IPS-18a (cell line): ENCODE data around the gene RAET1G.
"Not testable (repeated sequence)": the region's sequence is repeated elsewhere in the genome, so short reads cannot be mapped to it uniquely, and the experiment has no call there.

Source experiments
- H3K27ac ChIP-seq: one replicate; pipeline ENCODE4 v1.5.1; 2013; ENCODE audit warnings: low read length
- H3K27me3 ChIP-seq: one replicate; pipeline ENCODE4 v1.6.1; 2013; ENCODE audit warnings: mild to moderate bottlenecking, low read length; ENCODE audit not compliant: control insufficient read depth, insufficient read depth
- H3K36me3 ChIP-seq: one replicate; pipeline ENCODE4 v1.6.1; 2013; ENCODE audit warnings: low read depth, low read length; ENCODE audit not compliant: control insufficient read depth
- H3K4me1 ChIP-seq: one replicate; pipeline ENCODE4 v1.6.1; 2013; ENCODE audit warnings: low read depth, low read length; ENCODE audit not compliant: control insufficient read depth
- H3K4me3 ChIP-seq: one replicate; pipeline ENCODE4 v1.5.1; 2013; ENCODE audit warnings: low read length
- H3K9ac ChIP-seq: one replicate; pipeline ENCODE4 v1.6.1; 2013; ENCODE audit warnings: mild to moderate bottlenecking, low read length, moderate library complexity
- H3K9me3 ChIP-seq: one replicate; pipeline ENCODE4 v1.6.1; 2013; ENCODE audit warnings: low read depth, low read length; ENCODE audit not compliant: control insufficient read depth

RAET1G gene

DNA sequence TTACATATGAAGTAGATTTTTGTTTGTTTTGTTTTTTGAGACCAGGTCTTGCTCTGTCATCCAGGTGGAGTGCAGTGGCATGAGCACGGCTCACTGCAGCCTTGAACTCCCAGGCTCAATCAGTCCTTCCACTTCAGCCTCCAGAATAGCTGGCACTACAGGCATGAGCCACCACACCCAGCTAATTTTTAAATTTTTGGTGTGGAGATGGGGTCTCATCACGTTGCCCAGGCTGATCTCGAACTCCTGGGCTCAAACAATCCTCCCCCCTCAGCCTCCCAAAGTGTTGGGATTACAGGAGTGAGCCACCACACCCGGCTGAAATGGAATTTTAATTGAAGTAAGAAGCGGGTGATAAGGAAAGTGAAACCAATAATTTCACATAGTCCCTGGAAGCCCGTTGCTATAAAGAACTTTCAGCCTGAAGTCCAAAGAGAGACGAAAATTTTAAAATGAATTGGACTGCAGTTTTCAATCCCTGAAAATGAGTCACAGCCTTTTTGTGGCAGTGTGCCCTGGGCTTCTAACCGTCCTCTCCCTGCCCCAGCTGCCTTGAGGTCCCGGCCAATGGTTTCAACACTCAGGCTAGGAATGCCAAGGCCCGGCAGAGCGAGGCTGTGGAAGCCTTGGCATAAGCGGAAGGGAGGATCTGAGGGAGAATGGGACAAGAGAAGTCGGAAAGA lies 25.8 kb downstream of the RAET1G start:
- H3K4me3 ChIP-seq, result no peak overlapping the region
- H3K27me3 ChIP-seq, result no peaks in the 10 kb centered on the region
- H3K9me3 ChIP-seq, result no peaks in the 10 kb centered on the region
- no peak overlapping the region for H3K9ac ChIP-seq
- no peaks in the 10 kb centered on the region for H3K36me3 ChIP-seq
- H3K27ac ChIP-seq, result no peak overlapping the region
- H3K4me1 ChIP-seq, result no peaks in the 10 kb centered on the region

- H3K27me3 ChIP-seq, result no peaks in the 10 kb centered on the region
- H3K36me3 ChIP-seq, result no peaks in the 10 kb centered on the region
- no peaks in the 10 kb centered on the region for H3K9me3 ChIP-seq
- no peak overlapping the region for H3K4me3 ChIP-seq
- no peak overlapping the region for H3K27ac ChIP-seq
- no peak overlapping the region for H3K9ac ChIP-seq
- no peaks in the 10 kb centered on the region for H3K4me1 ChIP-seq
Observed at GRCh38 chr6:149896491-149896890, 26.4 kb downstream of the RAET1G start.

DNA sequence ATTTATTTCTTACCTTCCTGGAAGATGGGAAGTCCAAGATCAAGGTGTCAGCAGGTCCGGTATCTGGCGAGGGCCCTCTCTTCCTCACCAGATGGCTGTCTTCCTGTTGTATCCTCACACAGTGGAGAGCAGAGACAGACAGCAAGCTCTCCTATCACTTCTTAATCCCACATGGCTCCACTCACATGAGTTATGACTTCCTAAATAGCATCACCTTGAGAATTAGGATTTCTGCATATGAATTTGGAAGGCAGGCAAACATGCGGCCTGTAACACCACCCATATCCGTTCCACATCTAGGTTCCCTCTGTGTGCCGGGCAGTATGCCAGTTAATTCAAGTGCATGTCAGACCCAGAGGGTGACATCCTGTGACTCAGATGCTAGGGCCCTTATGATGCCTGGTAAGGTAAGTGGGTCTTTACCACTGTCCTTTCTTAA lies 27.1 kb downstream of the RAET1G start:
- no peak overlapping the region for H3K9ac ChIP-seq

DNA sequence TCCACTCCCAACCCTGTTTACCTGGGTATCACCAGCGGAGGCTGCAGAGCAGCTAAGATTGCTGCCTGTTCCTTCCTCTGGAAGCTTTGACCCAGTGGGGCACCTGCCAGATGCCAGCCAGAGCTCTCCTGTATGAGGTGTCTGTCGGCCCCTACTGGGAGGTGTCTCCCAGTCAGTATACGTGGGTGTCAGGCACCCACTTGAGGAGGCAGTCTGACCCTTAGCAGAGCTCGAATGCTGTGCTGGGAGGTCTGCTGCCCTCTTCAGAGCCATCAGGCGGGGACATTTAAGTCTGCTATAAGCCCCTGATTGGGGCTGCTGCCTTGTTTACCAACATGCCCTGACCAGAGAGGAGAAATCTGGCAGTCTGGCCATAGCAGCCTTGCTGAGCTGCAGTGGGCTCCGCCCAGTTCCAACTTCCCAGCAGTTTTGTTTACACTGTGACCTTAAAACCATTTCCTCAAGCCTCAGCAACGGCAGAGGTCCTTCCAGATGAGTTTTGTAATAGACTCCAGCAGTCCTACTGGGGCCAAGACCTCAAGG lies 27.8 kb downstream of the RAET1G start:
- Histone ChIP-seq H3K9me3 (no peaks in the 10 kb centered on the region), H3K36me3 (no peaks in the 10 kb centered on the region), H3K9ac (no peak overlapping the region), H3K4me3 (no peak overlapping the region), H3K27ac (no peak overlapping the region), H3K27me3 (no peaks in the 10 kb centered on the region), H3K4me1 (no peaks in the 10 kb centered on the region)

More for the DNA sequence above, 27.1 kb downstream of the RAET1G start:
- Histone ChIP-seq H3K9me3 (no peaks in the 10 kb centered on the region), H3K4me3 (no peak overlapping the region), H3K4me1 (no peaks in the 10 kb centered on the region), H3K27ac (no peak overlapping the region), H3K27me3 (no peaks in the 10 kb centered on the region), H3K36me3 (no peaks in the 10 kb centered on the region)

DNA sequence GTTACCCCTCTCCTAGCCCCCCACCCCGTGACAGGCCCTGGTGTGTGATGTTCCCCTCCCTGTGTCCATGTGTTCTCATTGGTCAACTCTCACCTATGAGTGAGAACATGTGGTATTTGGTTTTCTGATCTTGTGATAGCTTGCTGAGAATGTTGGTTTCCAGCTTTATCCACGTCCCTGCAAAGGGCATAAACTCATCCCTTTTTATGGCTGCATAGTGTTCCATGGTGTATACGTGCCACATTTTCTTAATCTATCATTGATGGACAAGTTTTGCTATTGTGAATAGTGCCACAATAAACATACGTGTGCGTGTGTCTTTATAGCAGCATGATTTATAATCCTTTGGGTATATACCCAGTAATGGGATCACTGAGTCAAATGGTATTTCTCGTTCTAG lies 31.1 kb downstream of the RAET1G start:
- H3K4me3 ChIP-seq, H3K9me3 ChIP-seq, H3K36me3 ChIP-seq, H3K4me1 ChIP-seq, H3K27ac ChIP-seq, H3K9ac ChIP-seq, H3K27me3 ChIP-seq: not testable (repeated sequence)

- H3K27me3 ChIP-seq, result no peaks in the 10 kb centered on the region
- no peak overlapping the region for H3K9ac ChIP-seq
- no peaks in the 10 kb centered on the region for H3K9me3 ChIP-seq
- H3K36me3 ChIP-seq, result no peaks in the 10 kb centered on the region
- no peak overlapping the region for H3K4me3 ChIP-seq
- no peaks in the 10 kb centered on the region for H3K4me1 ChIP-seq
- H3K27ac ChIP-seq, result no peak overlapping the region
Observed at GRCh38 chr6:149891259-149891658, 31.7 kb downstream of the RAET1G start.

- Histone ChIP-seq H3K4me3 (no peak overlapping the region), H3K9me3 (no peaks in the 10 kb centered on the region), H3K9ac (no peak overlapping the region), H3K36me3 (no peaks in the 10 kb centered on the region), H3K27me3 (no peaks in the 10 kb centered on the region), H3K27ac (no peak overlapping the region), H3K4me1 (no peaks in the 10 kb centered on the region)
Observed at GRCh38 chr6:149890629-149891045, 32.3 kb downstream of the RAET1G start.

DNA sequence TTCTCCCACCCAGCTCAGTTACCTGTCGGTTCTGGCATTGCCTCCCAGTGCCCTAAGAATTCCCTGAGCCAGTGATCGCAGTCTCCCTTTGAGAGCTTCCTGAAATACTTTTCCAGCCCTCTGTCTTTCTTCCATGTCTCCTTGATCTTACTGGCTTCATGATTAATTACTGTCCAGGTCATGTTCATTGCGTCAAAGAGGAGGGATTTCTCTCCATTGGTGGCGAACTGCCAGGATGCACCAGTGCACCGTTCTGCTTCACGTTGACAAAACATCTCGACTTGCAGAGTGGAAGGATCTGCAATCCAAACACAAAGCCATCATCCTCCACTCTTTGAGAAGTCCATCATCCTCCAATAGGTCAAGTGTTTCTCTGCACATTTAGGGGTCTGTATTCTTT lies 33.6 kb downstream of the RAET1G start:
- Histone ChIP-seq H3K27me3 (no peaks in the 10 kb centered on the region), H3K27ac (no peak overlapping the region), H3K9ac (no peak overlapping the region), H3K9me3 (no peaks in the 10 kb centered on the region), H3K36me3 (no peaks in the 10 kb centered on the region), H3K4me1 (no peaks in the 10 kb centered on the region), H3K4me3 (no peak overlapping the region)

GRCh38 chr6:149888659-149889058 lies 34.3 kb downstream of the RAET1G start:
- peaks cover 4% of the 10 kb centered on the region for H3K27me3 ChIP-seq
- H3K9ac ChIP-seq, result no peak overlapping the region
- H3K4me1 ChIP-seq, result no peaks in the 10 kb centered on the region
- no peaks in the 10 kb centered on the region for H3K9me3 ChIP-seq
- H3K4me3 ChIP-seq, result no peak overlapping the region
- H3K27ac ChIP-seq, result no peak overlapping the region
- no peaks in the 10 kb centered on the region for H3K36me3 ChIP-seq

DNA sequence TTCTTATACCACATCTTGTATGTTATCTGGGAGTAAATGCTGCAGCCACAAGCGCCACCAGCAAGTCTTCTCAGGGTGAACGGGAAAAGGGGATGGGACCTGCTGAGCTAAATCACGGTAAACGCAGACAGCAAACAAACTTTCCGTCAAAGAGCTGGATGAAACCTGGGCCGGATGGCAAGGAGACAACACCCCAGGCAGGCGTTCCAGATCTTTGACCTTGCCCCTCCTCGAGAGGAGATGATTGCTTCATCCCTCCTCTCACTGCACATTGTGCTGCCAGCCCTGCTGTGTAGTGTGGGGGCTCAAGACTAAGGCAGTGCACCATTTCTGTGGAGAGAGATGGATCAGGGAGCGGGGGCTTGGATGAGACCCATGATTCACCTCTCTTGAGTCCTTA lies 34.8 kb downstream of the RAET1G start:
- H3K36me3 ChIP-seq, result no peaks in the 10 kb centered on the region
- H3K9me3 ChIP-seq, result no peaks in the 10 kb centered on the region
- no peaks in the 10 kb centered on the region for H3K4me1 ChIP-seq
- no peak overlapping the region for H3K27ac ChIP-seq
- H3K4me3 ChIP-seq, result no peak overlapping the region
- H3K9ac ChIP-seq, result no peak overlapping the region
- peaks cover 7% of the 10 kb centered on the region for H3K27me3 ChIP-seq

GRCh38 chr6:149887343-149887742 lies 35.6 kb downstream of the RAET1G start:
- Histone ChIP-seq H3K36me3 (no peaks in the 10 kb centered on the region), H3K4me3 (no peak overlapping the region), H3K9ac (no peak overlapping the region), H3K9me3 (no peaks in the 10 kb centered on the region), H3K4me1 (no peaks in the 10 kb centered on the region), H3K27ac (no peak overlapping the region), H3K27me3 (peaks cover 7% of the 10 kb centered on the region)

GRCh38 chr6:149885888-149886287 lies 37.0 kb downstream of the RAET1G start:
- no peaks in the 10 kb centered on the region for H3K36me3 ChIP-seq
- no peaks in the 10 kb centered on the region for H3K4me1 ChIP-seq
- H3K4me3 ChIP-seq, result no peak overlapping the region
- no peaks in the 10 kb centered on the region for H3K9me3 ChIP-seq
- H3K27me3 ChIP-seq, result peaks cover 7% of the 10 kb centered on the region
- H3K9ac ChIP-seq, result no peak overlapping the region
- no peak overlapping the region for H3K27ac ChIP-seq
